Right atrium auricular region (tissue), 2 donors: Measurements from ENCODE around the gene HLA-DQA1. TPM values are rescaled to one million over a fixed set of nuclear protein-coding genes. Genes with fewer than 3 reads are reported as not detected.
"Not testable (repeated sequence)": the region's sequence is repeated elsewhere in the genome, so short reads cannot be mapped to it uniquely, and the experiment has no call there.

ENCODE experiments used
- DNase-seq: peaks from one replicate; pipeline ENCODE4 v3.0.0-alpha.2; 2019; ENCODE audit warnings: low spot score
- H3K27ac ChIP-seq, 2 donors: fragments of 200-600 bp; sonication (generic); 1 replicate in 1 of 2; 2 replicates in 1 of 2; pipeline ENCODE4 v1.5.1; 2016 to 2019
- H3K27me3 ChIP-seq, 2 donors: fragments of 200-600 bp; sonication (generic); one replicate each; pipeline versions ENCODE4 v1.5.1 to v1.6.0; 2017 to 2019
- H3K36me3 ChIP-seq: fragments of 200-600 bp; sonication (generic); one replicate; pipeline ENCODE4 v1.5.1; 2016
- H3K4me1 ChIP-seq, 2 donors: fragments of 200-600 bp; sonication (generic); one replicate each; pipeline versions ENCODE4 v1.5.1 to v1.6.0; 2017 to 2019
- H3K4me3 ChIP-seq, 2 donors: fragments of 200-600 bp; sonication (generic); 1 replicate in 1 of 2; 2 replicates in 1 of 2; pipeline ENCODE4 v1.5.1; 2017 to 2019; ENCODE audit warnings: mild to moderate bottlenecking in 1 of 2, moderate library complexity in 1 of 2
- H3K9me3 ChIP-seq, 2 donors: fragments of 200-600 bp; sonication (generic); one replicate each; pipeline ENCODE4 v1.5.1; 2019
- CTCF ChIP-seq, 2 donors: fragments of 200-600 bp; sonication (generic); IDR thresholded peaks; one replicate each; pipeline ENCODE4 v1.5.1; 2019; ENCODE audit warnings: antibody characterized with exemption in 2 of 2
- total RNA-seq, 2 donors: library from RNA; depleted of rRNA; stranded (reverse); fragments of >200 nt; gene quantifications; one replicate each; pipeline ENCODE4 v1.1.0, GENCODE V29; 2016

Gene HLA-DQA1
- 1 to 10 TPM in 1 of 2 donors, under 1 TPM in 1; 0.63 to 2.9 TPM for total RNA-seq

DNA sequence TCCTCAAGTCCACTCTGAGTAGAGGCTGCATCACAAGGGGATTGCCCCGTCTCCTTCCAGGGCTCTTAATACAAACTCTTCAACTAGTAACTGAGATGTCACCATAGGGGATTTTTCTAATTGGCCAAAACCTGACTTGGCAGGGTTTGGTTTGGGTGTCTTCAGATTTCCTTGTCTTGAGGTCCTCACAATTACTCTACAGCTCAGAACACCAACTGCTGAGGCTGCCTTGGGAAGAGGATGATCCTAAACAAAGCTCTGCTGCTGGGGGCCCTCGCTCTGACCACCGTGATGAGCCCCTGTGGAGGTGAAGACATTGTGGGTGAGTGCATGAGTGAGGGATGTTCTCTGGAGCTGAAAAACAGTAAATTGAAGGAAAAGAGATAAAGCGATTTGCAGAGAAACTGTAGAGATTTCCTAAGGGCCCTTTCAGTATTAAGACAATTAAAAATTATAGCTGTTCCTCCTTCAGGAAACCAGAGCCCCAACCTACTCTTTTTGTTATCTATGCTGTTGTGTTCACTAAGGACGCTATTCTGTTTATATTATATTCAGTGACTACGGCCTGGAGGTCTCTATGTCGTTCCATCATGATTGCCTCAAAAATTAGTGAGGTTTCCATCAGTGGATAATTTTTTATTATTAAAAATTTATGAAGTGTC, at the start of gene HLA-DQA1:
HLA-DQA1 (plus strand) TSS at position 188 of the 662 bp plus-strand sequence; CDS start at position 241, 53 bp downstream.
- Histone ChIP-seq H3K9me3 (no peaks in the 10 kb centered on the region), H3K36me3 (no peaks in the 10 kb centered on the region), H3K4me3 (no peak within 1 kb of the TSS), H3K4me1 (no peaks in the 10 kb centered on the region), H3K27ac (no peak within 1 kb of the TSS), H3K27me3 (no peaks in the 10 kb centered on the region)
- no peak for TF ChIP-seq CTCF (IDR thresholded peaks at IDR 0.05)
- no peak for DNase-seq

- no peaks in the 10 kb centered on the region for H3K36me3 ChIP-seq
- H3K4me1 ChIP-seq = no peaks in the 10 kb centered on the region
- no peak for TF ChIP-seq CTCF (IDR thresholded peaks at IDR 0.05)
- no peaks in the 10 kb centered on the region for H3K27me3 ChIP-seq
- no peak for DNase-seq
- H3K4me3 ChIP-seq = peak overlapping the region in 1 of 2 donors; percentile 3
- no peaks in the 10 kb centered on the region for H3K9me3 ChIP-seq
- no peak overlapping the region for H3K27ac ChIP-seq
Measured at GRCh38 chr6:32588156-32588555, 49.0 kb upstream of the HLA-DQA1 start.

GRCh38 chr6:32589596-32590449, 47.4 kb upstream of the HLA-DQA1 start, which contains the start of gene HLA-DRB1:
Gene HLA-DRB1, minus strand, starts transcription at chr6:32589848. Its CDS starts 106 bp downstream, at chr6:32589742.
- no peak for DNase-seq
- Histone ChIP-seq H3K4me3 (peak within 1 kb of the TSS in 1 of 2 donors; percentile 31), H3K27ac (peak within 1 kb of the TSS in 1 of 2 donors; percentile 46), H3K9me3 (no peaks in the 10 kb centered on the region), H3K36me3 (no peaks in the 10 kb centered on the region), H3K4me1 (no peaks in the 10 kb centered on the region), H3K27me3 (no peaks in the 10 kb centered on the region)
- TF ChIP-seq CTCF (IDR thresholded peaks at IDR 0.05) = no peak

DNA sequence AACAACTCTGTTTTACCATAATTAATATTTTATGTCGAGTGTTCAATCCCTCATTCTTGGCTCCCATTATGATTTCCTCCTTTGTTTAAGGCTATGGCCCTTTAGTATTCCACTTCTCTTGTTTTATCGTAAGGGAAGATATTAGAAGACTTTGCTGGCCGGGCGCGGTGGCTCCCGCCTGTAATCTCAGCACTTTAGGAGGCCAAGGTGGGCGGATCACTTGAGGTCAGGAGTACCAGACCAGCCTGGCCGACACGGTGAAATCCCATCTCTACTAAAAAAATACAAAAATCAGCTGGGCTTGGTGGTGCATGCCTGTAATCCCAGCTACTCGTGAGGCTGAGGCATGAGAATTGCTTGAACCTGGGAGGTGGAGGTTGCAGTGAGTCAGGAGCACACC, 46.5 kb upstream of the HLA-DQA1 start:
- DNase-seq, H3K36me3 ChIP-seq, H3K27ac ChIP-seq, H3K9me3 ChIP-seq, H3K27me3 ChIP-seq, H3K4me3 ChIP-seq, H3K4me1 ChIP-seq: not testable (repeated sequence)

DNA sequence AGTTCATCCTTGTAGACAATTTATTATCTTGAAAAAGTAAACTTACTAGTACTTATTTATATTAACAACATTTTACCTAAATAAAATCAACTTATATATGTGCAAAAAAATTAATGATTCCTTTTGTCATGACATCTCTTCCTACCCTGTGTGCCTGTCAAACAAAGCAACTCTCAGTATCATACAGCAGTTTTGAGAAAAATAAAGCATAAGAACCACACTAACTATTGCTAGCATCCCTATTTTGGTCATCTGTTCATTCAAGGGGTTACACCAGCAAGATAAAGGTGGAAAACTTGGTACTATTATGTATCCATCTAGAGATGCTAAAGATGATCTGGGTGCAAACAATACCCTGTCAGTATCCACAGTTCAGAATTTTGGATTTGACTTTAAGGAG, 40.2 kb upstream of the HLA-DQA1 start:
- Histone ChIP-seq H3K27ac (no peak overlapping the region), H3K27me3 (no peaks in the 10 kb centered on the region), H3K4me1 (no peaks in the 10 kb centered on the region), H3K4me3 (no peak overlapping the region), H3K36me3 (no peaks in the 10 kb centered on the region), H3K9me3 (no peaks in the 10 kb centered on the region)
- DNase-seq = no peak
- no peak for TF ChIP-seq CTCF (IDR thresholded peaks at IDR 0.05)

DNA sequence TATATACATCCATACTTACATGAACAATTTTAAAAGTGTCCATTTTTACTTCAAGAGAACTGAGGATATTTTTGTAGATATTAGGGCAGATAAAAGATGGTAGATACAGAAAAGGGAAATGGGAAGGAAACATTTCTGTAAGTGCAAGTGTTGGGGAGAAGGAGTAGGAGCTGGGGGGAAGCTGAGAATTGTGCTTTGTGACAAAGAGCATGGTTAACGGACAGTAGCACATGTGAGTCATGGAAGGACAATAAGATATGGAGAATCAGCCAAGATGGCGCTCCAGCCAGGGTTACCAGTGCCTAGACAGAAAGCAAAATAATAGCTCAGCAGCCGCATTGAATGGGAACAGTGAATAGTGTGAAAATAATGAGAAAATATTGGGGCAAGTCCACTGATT, 34.8 kb upstream of the HLA-DQA1 start:
- no peak overlapping the region for H3K4me3 ChIP-seq
- H3K27me3 ChIP-seq = no peaks in the 10 kb centered on the region
- TF ChIP-seq CTCF (IDR thresholded peaks at IDR 0.05) = no peak
- no peaks in the 10 kb centered on the region for H3K4me1 ChIP-seq
- H3K27ac ChIP-seq = no peak overlapping the region
- H3K36me3 ChIP-seq = no peaks in the 10 kb centered on the region
- no peak for DNase-seq
- no peaks in the 10 kb centered on the region for H3K9me3 ChIP-seq
